HG03460 (cell line): ENCODE data around the gene TRAF3.
"Not testable (repeated sequence)": the region's sequence is repeated elsewhere in the genome, so short reads cannot be mapped to it uniquely, and the experiment has no call there.

ENCODE experiments used
- ATAC-seq: cut with Tn5 transposase; IDR thresholded peaks from one replicate; pipeline ENCODE4 v1.9.1; 2021; ENCODE audit not compliant: unreplicated experiment

The TRAF3 gene

DNA sequence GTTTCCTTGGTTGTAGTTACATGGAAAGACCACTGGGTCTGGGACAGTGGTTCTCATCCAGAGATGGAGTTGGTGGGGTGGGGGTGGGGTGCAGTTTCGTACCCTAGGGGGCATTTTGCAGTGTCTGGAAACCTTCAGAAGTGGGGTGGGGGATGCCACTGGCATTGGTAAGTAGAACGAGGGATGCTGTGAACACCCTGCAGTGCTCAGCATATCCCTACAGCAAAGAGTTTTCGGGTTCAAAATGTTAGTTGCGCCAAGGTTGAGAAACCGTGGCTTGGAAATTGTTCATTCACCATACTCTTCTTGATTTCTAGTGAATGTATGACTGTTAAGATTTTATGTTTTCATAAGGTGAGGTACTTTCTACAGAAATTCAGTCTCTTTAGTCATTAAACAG lies 28.7 kb downstream of the TRAF3 start:
- ATAC-seq = no peak

DNA sequence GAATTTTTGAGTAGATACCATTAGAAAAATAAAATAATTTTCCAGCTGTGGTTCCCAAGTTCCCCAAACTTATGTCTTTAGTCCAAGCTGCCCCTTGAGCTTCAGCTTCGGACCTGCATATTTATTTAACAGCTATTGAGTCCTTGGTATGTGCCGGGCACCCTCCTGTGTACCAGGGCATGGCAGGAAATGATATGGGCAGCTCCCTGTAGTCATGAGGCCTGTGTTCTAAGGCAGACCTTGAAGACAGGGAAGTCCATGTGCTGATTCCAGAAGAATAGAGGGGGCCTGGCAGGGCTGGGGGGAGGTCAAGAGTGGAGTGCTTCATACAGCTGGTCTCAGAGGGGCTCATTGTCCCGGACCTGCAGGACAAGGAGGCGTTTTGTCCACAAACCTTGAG lies 29.2 kb downstream of the TRAF3 start:
- ATAC-seq = no peak

DNA sequence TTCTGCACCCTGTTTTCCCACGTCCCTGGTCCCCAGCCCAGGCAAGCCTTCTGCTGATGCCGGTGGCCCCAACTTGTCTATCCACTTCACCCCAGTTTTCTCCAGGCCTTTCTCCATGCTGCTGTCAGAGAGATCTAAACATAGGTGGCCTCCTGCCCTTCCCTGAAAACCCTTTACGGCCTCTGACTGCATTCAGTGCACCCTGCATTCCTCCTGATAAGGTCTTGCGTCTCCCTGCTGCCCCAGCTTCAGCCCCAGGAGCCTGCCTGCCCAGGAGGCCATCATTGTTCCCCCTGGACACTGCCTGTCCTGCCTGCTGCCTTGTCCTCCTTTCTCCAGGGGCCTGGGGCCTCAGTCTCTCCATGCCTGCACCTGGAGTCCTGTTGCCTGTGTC lies 29.8 kb downstream of the TRAF3 start:
- ATAC-seq = no peak

DNA sequence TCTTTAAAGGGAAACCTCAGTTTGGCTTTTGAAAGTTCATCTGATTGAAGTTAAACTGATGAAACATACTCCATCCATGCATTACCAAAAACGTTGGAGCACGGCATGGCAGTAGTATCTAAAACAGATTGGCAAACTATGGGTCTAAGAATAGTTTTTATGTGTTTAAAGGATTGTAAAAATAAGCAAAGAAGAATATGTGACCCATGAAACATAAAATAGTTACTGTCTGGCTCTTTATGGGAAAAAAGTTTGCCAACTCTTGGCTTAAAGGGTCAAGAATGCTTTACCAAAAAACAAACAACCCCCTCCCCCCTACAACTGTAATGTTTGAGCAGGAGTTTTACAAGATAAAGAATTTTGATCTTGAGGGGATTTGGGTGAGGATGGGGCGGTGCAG lies 32.6 kb downstream of the TRAF3 start:
- ATAC-seq = no peak

DNA sequence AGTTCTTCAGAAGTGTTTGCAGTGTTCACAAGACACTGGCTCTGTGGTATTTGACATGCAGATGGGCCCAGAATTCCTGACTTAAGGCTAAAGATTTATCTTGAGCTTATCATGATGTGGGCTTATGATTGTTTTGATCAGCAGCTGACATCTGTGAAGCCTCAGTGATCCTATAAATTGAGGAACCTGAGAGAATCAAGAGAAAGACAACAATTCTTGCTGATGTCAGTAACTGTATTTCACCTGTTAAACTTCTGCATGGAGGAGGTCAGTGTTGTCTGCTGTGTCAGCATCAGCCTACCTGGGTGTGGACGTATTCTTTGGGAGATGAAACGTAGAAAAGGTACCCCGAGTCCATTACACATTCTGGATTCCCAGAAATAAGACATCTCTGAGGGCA lies 33.3 kb downstream of the TRAF3 start:
- no peak for ATAC-seq

DNA sequence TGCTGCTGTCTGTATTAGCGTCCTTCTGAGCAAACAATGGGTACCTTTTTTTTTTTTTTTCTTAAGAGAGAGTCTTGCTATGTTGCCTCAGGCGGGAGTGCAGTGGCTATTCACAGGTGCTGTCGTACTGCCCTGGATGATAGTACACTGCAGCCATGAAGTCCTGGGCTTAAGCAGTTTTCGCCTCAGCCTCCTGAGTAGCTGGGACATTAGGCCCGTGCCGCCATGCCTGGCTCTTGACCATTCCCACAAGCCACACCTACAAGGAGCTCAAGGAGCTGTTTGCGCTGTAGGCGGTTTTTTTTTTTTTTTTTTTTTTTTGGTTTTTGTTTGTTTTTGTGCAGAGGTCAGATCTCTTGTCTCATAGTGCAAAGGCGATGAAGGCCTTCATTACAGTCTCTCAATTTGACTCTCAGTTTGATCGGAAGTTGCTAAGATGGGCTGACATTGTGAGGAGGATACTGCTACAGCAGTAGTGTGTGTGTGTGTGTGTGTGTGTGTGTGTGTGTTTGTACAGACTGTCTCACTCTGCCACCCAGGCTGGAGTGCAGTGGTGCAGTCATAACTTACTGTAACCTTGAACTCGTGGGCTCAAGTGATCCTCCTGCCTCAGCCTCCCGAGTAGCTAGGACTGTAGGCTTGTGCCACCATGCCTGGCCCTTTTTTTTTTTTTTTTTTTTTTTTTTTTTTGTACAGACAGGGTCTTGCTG lies 34.2 kb downstream of the TRAF3 start:
- ATAC-seq = no peak

DNA sequence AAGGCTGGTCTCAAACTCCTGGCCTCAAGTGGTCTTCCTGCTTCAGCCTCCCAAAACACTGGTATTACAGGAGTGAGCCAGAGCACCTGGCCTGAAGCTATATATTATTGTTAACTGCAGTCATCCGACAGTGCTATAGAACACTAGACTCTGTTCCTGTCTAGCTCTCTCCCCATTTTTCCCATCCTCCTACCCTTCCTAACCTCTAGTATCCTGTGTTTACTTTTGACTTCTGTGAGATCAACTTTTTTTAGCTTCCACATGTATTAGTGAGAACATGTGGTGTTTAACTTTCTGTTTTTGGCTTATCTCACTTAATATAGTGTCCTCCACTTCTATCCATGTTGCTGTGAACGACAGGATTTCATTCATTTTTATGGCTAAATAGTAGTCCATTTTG lies 34.7 kb downstream of the TRAF3 start:
- ATAC-seq = no peak

DNA sequence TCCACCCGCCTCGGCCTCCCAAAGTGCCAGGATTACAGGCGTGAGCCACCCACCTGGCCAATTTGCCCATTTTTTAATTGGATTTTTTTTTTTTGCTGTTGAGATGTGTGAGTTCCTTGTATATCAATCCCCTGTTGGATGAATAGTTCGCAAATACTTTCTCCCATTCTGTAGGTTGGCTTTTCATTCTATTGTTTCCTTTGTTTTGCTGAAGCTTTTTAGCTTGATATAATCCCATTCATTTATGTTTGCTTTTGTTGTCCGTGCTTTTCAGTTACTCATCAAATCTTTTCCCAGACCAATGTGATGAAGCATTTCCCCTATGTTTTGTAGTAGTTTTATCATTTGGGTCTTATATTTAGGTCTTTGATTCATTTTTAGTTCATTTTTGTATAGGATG lies 36.4 kb downstream of the TRAF3 start:
- ATAC-seq = no peak

DNA sequence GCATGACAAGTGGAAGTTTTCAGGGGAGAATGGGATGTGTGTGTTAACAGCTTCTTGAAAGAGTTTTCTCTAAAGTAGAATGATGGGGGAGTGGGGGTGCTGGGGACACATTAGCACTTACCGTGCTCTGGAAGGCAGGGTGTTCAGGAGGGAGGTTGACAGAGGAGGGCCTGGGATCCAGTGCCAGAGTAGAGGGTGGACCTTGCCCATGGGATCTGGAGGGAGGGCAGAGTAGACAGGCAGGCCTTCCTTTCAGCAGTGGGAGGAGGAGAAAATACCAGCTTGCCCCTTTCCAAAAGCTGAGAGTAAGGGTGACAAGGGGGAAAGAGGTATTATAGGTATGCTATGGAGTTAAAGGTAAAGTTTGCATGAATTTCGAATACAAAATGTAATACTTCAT lies 40.1 kb downstream of the TRAF3 start:
- ATAC-seq = no peak

DNA sequence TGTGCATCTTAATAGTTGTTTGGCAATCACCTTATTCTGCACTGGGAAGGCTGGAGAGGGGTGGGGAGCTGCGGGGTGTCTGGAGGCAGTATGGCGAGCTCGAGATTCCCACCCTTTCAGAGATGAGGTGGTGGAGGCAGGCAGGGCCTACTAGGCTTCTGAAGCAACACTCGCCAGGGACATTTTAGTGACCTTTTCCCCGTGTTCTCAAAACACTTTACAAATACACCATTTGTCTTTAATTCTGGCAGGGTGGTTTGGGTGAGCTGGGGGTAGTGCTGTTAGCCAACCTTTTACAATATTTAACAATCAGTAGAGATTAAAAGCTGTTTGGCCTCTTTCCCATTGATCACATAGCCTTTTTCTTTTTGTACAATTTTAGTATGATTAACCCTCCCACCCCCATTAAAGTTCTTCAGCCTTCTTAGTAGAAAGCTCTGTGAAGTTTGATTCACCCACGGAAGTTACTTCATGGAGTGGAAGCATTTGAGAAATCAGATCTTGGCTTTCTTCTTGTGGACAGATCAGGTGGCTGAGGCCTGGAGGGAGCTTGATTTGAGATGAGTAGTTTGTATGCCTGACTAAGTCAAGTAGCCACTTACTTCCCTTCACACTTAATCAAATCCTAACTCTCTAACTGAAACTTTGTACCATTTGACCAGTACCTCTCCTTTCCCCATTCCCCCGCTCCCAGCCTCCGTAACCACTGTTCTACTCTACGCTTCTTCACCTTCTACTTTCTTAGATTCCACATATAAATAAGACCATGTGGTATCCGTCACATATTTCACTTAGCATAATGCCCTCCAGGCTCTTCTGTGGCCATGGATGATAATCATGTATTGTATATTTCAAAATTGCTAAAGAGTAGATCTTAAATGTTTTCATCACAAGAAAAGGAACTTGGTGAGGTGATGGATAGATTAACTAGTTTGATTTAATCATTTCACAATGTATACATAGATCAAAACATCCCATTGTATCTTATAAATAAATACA lies 41.0 kb downstream of the TRAF3 start:
- ATAC-seq = no peak

DNA sequence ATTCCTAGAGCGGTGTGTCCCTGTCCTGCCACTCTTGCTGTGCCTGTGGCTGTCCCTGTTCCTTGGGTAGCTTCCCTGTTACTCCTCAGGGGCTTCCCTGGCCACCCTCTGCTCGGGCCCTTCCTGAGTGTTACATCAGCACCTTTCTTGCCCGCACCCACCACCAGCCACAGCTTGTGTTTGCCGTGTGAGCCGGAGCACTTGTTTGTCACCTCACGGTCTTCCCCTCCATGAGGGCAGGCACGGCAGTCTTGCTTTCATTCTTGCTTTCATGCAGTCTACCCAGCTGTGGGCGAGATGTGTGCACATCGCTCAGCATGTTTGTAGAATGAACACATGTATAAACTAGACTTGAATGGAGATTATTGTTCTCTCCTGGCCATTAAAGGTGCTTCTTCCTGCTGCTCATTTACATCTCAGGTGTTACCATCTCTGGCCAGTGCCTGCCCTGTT lies 42.0 kb downstream of the TRAF3 start:
- peak; percentile 77 for ATAC-seq

DNA sequence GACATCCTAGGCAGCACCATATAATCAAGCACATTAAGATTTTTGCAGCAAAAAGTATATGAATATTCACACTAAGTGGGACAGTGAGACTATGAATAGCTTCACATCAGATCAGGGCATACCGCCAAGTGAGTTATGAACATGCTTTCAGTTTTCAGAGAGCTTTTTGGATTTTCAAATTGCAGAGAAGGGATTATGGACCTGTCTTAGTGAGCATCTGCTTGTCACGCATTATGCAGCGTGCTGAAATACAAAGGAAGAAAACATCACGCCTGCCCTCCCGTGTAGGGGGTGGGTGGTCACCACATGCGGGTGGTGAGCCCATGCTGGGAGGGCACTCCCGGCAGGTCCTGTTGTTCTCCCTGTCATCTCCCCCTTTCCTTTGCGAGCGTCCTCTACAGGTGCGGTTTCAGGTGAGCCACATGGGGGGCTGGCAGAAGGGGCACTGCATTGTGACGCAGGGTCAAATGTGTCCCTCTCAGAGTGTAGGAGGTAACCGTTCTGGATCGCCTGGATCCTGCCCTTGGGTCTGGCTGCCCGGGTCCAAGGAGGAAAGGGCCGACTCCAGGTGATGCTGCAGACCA lies 42.6 kb downstream of the TRAF3 start:
- peak; percentile 14 for ATAC-seq

DNA sequence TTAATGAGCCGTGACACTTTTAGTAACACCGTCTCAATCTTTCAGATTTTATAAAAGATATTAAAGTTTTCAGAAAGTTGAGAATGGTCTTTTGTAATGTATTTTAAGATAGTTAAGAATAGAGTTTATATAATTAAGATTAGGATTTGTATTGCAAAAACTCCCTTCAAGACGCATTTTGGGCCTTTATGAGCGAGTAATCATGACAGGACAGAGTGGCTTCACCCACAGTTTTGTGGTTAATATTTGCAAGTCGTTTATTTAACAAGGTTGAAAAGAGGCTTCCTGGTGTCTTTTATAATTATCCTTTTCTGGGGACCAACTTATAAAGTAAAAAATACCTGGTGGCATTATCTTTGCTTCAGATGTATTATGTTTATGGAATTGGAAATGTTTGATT lies 44.0 kb downstream of the TRAF3 start:
- ATAC-seq = no peak

DNA sequence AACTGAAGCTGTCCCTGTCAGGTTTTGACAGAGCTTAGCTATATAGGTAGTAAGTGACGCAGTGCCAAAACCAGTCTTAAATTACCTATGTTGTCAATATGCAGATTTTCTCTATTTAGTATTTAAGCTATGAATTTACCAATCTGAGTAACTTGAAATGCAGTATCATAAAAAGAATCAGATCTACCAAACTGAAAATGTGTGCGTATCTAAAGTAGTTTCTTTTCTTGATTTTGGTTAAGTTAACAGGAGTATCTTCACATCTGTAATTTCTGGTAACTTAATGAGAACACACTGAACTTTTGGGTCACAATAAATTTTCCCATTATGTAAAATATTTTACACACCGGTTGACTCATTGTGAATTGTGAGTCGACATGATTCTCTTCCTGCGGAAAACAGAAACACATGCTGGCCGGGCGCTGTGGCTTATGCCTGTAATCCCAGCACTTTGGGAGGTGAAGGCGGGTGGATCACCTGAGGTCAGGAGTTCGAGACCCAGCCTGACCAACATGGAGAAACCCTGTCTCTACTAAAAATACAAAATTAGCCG lies 45.1 kb downstream of the TRAF3 start:
- no peak for ATAC-seq

DNA sequence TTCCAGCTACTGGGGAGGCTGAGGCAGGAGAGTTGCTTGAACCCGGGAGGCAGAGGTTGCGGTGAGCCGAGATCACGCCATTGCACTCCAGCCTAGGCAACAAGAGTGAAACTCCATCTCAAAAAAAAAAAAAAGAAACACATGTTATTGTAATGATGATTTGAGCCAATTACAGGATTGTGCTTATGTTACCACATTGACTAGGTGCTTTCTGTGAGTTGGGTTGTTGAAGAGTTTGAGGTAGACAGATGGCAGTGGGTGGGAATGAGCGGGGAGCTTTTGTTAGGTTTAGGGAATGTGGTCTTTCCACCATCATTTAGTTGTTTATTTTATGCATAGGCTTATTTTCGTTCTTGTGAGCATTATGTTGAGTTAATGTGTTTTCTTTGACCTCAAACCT lies 45.6 kb downstream of the TRAF3 start:
- ATAC-seq = not testable (repeated sequence)

DNA sequence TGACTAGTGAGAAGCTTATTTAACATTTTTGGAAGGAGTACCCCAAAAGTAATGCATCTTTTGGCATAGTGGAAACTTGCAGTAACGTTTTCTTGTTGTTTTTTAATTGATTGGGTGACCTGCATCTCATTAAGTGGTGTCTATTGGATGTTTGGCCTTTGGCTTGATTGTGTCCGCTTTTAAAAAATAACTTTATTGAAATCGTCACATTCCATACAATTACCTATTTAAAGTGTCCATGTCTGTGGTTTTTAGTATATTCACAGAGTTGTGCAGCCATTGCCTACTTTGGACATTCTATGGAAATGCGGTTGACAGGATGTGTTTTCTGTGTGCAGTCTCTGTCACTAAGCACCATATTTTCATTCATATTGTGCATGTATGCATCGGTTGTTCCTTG lies 46.3 kb downstream of the TRAF3 start:
- no peak for ATAC-seq

DNA sequence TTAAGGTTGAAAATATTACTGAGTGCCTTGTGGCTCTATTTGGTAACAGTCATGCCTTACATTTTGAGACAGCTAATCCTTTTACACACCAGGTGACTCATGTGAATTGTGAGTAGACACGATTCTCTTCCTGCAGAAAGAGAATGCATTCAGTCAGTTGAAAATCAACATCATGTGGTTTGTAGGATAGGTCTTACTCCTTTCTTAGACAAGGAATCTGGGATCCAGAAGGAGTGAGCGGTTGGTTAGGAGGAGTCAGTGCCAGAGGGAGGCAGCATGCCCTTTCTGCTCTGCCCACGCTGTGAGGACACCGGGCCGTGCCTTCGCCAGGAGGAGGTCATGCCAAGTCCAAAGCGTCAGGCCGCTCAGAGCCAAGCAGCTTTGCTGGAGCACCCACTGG lies 47.6 kb downstream of the TRAF3 start:
- no peak for ATAC-seq

DNA sequence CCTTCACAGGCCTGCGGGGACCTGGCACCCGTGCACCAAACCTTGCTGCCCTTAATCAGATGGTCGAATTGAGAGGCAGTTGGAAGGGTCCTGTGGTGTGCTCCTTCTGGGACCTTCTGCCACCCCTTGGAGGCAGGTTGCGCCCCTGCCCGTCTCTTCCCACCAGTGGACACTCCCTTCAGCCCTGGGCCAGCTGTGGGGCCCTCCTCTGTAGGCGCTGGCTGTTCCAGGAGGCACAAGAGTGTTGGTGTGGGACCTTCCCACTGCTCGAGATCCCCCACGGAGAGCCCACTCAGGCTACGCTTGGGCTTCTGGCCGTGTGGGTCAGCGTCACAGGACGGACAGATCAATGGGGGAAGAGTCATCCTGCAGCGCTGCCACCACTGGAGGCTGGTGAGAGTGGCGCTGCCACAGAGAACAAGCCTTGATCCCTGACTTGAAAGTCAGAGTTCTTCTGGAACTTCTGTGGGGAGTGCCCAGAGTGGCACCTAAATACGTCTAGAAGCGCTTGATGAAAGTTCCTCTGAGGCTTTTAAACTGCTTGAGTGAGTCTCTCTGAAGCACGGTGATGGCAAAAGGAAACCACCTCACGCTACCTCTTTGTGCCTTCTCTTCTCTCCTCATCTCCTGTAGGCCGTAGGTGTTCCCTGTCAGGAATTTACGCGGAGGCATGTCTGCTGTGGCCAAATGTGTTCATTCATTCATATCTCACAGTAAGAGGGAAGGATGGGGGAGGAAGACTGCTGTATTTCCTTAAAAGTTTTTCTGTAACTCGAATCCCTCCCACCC lies 48.3 kb downstream of the TRAF3 start:
- no peak for ATAC-seq

DNA sequence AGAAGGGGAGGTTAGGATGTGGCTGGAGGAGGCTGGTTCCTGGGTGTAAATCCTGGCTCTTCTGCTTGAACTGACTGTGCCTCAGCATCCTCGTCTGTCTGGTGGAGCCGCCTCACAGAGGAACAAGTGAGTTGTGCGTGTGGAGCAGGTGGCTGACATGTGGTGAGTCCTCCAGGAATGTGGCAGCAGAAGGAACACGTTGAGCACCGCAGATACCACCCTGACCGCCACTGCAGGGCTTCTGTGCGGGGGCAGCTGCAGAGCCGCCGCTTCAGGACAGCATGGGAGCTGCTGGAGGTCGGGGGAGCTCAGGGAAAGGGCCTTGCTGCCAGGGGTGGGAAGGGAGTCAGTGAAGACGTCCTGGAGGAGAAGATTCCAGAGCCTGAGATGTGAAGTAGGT lies 48.9 kb downstream of the TRAF3 start:
- no peak for ATAC-seq

DNA sequence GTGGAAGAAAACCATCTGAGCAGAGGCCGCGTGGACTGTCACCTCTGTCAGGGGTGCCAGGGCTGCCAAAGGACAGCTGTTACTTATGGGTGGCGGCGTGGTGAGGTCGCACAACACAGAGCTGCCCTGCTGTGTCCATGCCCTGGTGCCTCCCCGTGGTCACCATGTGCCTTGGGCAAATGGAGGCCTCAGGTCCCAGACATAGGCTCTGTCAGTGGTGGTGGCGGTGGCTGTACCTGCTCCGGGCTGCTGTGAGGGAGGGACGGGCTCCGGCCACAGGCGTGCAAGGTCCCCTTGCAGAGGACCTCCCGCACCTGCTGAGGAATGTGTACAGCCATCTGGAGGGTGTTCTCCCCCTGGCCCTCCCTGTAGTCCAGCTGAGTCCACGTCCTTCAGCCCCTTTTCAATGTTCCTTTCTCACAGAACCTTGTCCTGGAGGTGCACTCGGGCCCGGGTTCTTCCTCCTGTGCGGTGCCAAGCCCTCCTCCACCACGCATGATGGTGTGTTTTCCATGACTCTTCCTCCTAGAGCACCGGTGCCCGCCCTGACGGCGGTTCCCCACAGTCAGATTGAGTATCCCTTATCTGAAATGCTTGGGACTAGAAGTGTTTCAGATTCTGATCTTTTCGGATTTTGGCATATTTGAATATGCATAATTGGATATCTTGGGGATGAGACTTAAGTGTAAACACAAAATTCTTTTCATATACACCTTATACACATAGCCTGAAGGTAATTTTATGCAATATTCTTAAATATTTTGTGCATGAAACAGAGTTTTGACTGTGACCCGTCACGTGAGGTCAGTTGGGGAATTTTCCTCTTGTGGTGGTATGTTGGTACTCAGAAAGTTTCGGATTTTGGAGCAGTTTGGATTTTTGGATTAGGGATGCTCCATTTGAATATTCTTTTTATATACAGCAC lies 49.8 kb downstream of the TRAF3 start:
- ATAC-seq = no peak
